Activated B cell treated with CpG ODN at 0.5 μM for 24 hours (primary cell): ENCODE measurements around the gene MYLK. TPM values are rescaled to one million over a fixed set of nuclear protein-coding genes. Genes with fewer than 3 reads are reported as not detected.

Source experiments
- ATAC-seq: fragments of 200-7000 bp; cut with Tn5 transposase; one replicate; pipeline ENCODE4 v1.10.0; 2021; ENCODE audit warnings: low read depth, mild to moderate bottlenecking, moderate library complexity
- CTCF ChIA-PET: fragments of 350-600 bp; sonication (Branson Sonifier 250); formaldehyde crosslinking; loops from one replicate; lab custom pipeline; 2021; ENCODE audit warnings: antibody characterized with exemption; lab: Charles Lee
- POLR2A ChIA-PET: fragments of 350-600 bp; sonication (Branson Sonifier 250); formaldehyde crosslinking; loops from one replicate; lab custom pipeline; 2021; ENCODE audit warnings: antibody characterized with exemption; lab: Charles Lee
- DNase-seq: peaks from one replicate; pipeline ENCODE4 v3.0.0; 2022
- H3K27ac Mint-ChIP-seq: one replicate; pipeline ENCODE4 v1.8.0; 2020; ENCODE audit warnings: mixed read lengths
- H3K27me3 Mint-ChIP-seq: one replicate; pipeline ENCODE4 v1.8.0; 2021; ENCODE audit warnings: mixed read lengths
- H3K36me3 Mint-ChIP-seq: one replicate; pipeline ENCODE4 v1.8.0; 2021; ENCODE audit warnings: low read depth, mixed read lengths
- H3K4me1 Mint-ChIP-seq: one replicate; pipeline ENCODE4 v1.8.0; 2021; ENCODE audit warnings: mixed read lengths
- H3K4me3 Mint-ChIP-seq: one replicate; pipeline ENCODE4 v1.8.0; 2020; ENCODE audit warnings: mild to moderate bottlenecking, mixed read lengths
- H3K9me3 Mint-ChIP-seq: one replicate; pipeline ENCODE4 v1.8.0; 2020; ENCODE audit warnings: mixed read lengths
- CTCF ChIP-seq: fragments of 200-600 bp; IDR thresholded peaks from one replicate; pipeline ENCODE4 v1.8.0; 2022; ENCODE audit warnings: antibody characterized with exemption, mild to moderate bottlenecking
- intact Hi-C: fragments of 100-400 bp; cut with micrococcal nuclease; formaldehyde crosslinking; loops from one replicate; pipeline ENCODE4 v1.15.1; 2024
- total RNA-seq: library from RNA; stranded (reverse); gene quantifications from 2 replicates; pipeline ENCODE4 v1.2.3, GENCODE V29; 2022

The MYLK gene
- total RNA-seq, 1 donor from 2014 or later = not detected

DNA sequence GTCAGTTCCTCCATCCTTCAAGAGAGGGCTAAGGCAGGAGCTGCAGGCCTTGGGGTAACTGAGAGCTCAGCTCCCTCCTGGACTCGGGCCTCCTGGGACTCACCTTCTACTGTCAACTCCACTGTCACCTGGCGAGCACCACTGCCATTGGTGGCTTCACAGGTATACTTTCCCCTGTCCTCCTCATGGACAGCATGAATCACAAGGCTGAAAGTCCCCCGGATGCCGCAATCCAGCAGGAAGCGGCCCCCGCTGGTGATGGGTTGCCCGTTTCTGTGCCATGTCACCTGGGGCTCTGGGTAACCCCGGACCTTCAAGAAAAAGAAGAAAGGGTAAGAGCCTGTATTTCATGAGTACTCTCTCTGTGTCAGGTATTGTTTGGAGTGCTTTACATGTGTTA, 131.9 kb downstream of the MYLK start:
- ChIA-PET CTCF (no interaction called here), POLR2A (no interaction called here)
- Mint-ChIP-seq H3K27me3 (peaks cover 6% of the 10 kb centered on the region), H3K27ac (no peak overlapping the region), H3K4me1 (peaks cover 5% of the 10 kb centered on the region), H3K9me3 (no peaks in the 10 kb centered on the region), H3K36me3 (no peaks in the 10 kb centered on the region), H3K4me3 (no peak overlapping the region)
- no peak for TF ChIP-seq CTCF
- DNase-seq (no peak), ATAC-seq (no peak)
- intact Hi-C loops = no loop called here

DNA sequence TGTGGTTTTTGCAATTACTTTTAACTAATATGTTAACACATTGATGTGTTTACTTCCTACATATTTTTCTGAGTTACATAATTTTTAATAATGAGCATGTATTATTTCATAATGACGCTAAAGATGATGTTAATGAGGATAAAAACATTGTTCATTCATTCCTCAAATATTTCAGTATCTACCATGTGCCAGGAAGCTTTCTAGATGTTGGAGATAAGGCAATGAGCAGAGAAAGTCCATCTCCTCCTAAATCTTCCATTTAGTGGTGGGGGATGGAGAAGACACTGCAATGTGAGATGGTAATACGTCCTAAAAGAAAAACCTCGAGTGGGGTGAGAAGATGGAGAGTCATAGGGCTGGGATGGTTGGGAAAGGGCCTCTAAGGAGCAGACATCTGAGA, 132.7 kb downstream of the MYLK start:
- no peak for TF ChIP-seq CTCF
- Mint-ChIP-seq H3K27me3 (peaks cover 6% of the 10 kb centered on the region), H3K4me3 (no peak overlapping the region), H3K27ac (no peak overlapping the region), H3K9me3 (no peaks in the 10 kb centered on the region), H3K4me1 (peaks cover under 1% of the 10 kb centered on the region), H3K36me3 (no peaks in the 10 kb centered on the region)
- intact Hi-C loops = no loop called here
- ATAC-seq (no peak), DNase-seq (no peak)
- CTCF ChIA-PET = no interaction called here
- POLR2A ChIA-PET = no interaction called here

DNA sequence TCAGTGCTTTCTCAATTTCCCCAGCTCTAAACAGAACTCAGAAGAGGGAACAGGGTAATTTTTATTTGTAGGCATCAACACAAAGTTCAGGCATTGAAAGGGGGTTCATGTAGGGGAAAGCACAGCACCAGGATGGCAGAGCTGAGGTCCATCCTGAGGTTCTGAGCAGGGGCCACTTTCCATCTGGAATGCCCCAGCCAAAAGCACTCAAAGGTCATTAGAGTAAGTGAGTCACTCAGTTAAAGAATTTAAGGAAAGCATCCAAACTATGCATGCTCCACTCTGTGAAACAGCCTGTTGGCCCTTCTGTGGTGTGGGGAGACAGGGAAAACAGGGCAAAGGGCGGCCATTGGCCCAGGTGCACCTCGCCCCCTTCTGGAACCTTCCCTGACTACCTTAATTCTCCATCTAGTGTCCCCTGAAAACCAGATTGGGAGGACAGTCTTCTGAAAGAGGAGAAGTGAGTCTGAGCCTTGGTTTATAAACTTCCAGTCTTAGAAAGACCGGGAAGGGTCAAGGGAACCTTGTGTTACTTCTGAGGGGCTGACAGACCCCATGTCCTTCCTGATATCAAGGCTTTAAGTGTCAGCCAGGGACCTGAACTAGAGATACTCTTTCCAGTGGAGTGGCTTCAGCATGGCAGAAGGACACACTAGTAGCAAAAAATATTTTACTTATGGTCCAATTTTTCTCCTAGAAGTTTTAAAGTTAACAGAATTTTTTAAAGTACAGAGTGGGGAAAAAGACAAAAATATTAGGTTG, 133.3 kb downstream of the MYLK start:
- Mint-ChIP-seq H3K36me3 (no peaks in the 10 kb centered on the region), H3K4me1 (no peaks in the 10 kb centered on the region), H3K9me3 (no peaks in the 10 kb centered on the region), H3K27me3 (peaks cover 8% of the 10 kb centered on the region), H3K4me3 (no peak overlapping the region), H3K27ac (no peak overlapping the region)
- CTCF ChIA-PET = no interaction called here
- POLR2A ChIA-PET = interaction anchor here (0.6 kb wide), 1 partner anchor 96 kb away, joined by 3 read pairs; no protein-coding TSS in a partner anchor
- DNase-seq = no peak
- no peak for TF ChIP-seq CTCF
- ATAC-seq = no peak
- intact Hi-C loops = no loop called here

GRCh38 chr3:123750209-123750608, 133.9 kb downstream of the MYLK start:
- H3K27me3 Mint-ChIP-seq = peaks cover 8% of the 10 kb centered on the region
- no peaks in the 10 kb centered on the region for H3K4me1 Mint-ChIP-seq
- TF ChIP-seq CTCF = no peak
- H3K36me3 Mint-ChIP-seq = no peaks in the 10 kb centered on the region
- H3K9me3 Mint-ChIP-seq = no peaks in the 10 kb centered on the region
- intact Hi-C loops = no loop called here
- DNase-seq (no peak), ATAC-seq (no peak)
- no peak overlapping the region for H3K4me3 Mint-ChIP-seq
- ChIA-PET CTCF (no interaction called here), POLR2A (interaction anchor here (0.6 kb wide), 1 partner anchor 95 kb away, joined by 3 read pairs; no protein-coding TSS in a partner anchor)
- H3K27ac Mint-ChIP-seq = no peak overlapping the region

GRCh38 chr3:123749711-123750110, 134.4 kb downstream of the MYLK start:
- Mint-ChIP-seq H3K27ac (no peak overlapping the region), H3K27me3 (peaks cover 8% of the 10 kb centered on the region), H3K4me1 (no peaks in the 10 kb centered on the region), H3K4me3 (no peak overlapping the region), H3K9me3 (no peaks in the 10 kb centered on the region), H3K36me3 (no peaks in the 10 kb centered on the region)
- intact Hi-C loops = no loop called here
- ChIA-PET POLR2A (no interaction called here), CTCF (no interaction called here)
- no peak for DNase-seq
- TF ChIP-seq CTCF = no peak
- no peak for ATAC-seq
